GM19351 (cell line): ENCODE measurements around the gene GPATCH4.
"Not testable (repeated sequence)": the region's sequence is repeated elsewhere in the genome, so short reads cannot be mapped to it uniquely, and the experiment has no call there.

ENCODE experiments used
- ATAC-seq: cut with Tn5 transposase; IDR thresholded peaks from one replicate; pipeline ENCODE4 v1.9.1; 2021; ENCODE audit warnings: mild to moderate bottlenecking, moderate library complexity; ENCODE audit not compliant: unreplicated experiment

GPATCH4 gene

GRCh38 chr1:156627313-156627880 is 26.1 kb upstream of the GPATCH4 start:
- ATAC-seq = no peak

DNA sequence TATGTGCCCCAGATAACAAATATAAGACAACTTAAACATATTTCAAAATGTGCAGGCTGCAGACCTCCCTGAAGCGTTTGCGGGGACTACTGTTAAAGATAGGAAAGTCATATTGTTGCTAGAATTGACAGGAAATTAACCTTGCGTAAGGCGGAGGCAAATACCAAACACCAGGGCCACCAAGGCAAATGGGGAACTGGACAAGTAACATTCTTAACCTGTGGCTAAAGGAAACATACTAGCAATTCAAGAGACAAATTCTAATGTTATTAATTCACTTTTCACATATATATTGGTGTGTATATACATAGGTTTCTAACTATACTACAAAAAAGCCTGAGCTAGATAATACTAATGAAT is 24.8 kb upstream of the GPATCH4 start:
- ATAC-seq = no peak

DNA sequence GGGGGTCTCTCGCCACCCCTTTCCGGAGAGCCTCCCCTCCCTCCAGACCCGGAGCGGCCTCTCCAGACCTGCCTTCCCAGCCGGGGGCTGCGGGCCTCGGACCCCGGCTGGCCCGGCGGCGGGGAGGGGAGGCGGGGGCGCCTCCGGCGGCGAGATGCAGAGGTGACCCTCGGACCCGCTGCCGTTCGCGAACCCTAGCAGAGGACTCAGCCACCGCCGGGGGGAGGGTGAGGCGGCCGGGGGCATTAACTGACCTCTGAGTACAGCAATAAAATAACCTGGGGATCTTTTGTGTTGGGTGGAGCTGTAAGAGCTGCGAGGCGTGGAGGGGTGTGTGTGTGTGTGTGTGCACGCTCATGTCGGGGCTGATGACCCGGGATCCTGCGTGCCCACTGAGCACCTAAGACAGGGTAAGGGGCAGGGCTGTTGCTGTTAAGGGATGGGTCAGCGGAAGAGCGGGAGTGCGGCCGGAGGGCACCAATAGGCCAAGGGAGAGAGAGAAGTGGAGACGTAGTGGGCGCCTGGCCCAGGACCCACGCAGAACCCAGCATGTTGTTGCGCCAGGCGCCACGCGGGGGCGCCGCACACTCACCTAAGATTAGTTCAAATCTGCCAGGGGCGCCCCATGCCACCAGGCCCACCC is 24.3 kb upstream of the GPATCH4 start:
- ATAC-seq = no peak

- no peak for ATAC-seq
Measured at GRCh38 chr1:156624814-156625435, 23.6 kb upstream of the GPATCH4 start.

- no peak for ATAC-seq
Measured at GRCh38 chr1:156623946-156624813, 22.9 kb upstream of the GPATCH4 start.

- ATAC-seq = no peak
Measured at GRCh38 chr1:156622581-156623297, 21.5 kb upstream of the GPATCH4 start.

DNA sequence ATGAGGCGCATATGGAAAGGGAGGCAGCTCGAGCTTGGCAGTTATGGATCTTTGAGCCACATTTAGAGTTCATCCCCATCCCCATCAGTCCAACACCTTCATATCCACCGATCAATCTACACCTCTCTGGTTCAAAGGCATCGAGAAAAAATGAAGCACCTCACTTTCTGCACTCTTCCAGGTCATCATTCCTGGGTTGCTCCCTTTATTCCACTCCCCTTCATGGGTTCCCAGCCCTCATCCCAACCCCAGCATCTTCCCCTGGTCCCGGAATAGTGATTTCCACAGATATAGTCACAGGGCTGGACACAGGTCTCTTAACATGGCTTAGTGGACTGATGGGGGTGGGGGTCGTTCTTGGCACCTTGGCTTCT is 18.3 kb upstream of the GPATCH4 start:
- ATAC-seq = no peak

DNA sequence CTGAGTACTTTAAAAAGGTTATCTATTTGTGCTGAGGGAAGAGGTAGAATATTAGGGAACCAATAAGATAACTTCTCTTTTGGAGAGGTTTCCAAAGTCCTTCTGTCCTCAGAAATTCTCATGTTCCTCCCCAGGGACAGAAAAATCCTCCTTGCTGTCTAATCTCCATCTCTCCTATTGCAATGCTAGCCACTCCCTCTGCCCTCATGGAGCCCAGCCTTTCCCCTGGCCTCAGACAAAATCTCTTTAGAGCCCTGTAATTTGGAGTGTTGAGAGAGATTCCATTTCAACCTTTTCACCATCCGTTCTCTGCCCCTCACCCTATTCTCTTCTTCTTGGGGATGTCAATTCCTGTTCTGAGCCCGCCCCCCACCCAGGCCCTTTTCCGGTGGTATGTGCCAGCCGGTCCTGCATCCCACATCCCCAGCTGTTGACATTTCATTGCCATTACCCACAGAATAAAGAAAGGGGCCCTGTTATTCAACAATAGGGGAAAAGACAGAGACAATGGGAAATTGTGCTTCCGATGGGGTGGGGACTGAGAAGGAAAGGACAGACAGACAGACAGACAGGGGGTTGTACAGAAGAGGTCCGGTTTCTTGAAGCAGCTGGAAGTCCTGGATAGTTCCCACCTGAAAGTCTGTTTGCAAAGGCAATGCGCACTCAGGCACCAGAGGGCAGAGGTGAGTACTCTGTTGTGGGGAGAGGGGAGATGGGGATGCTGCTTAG is 17.7 kb upstream of the GPATCH4 start, which contains the start of gene HAPLN2:
Gene HAPLN2, plus strand, starts transcription at position 563 of the 729 bp plus-strand sequence. CDS start 4,076 bp downstream, outside the sequence.
- no peak for ATAC-seq

DNA sequence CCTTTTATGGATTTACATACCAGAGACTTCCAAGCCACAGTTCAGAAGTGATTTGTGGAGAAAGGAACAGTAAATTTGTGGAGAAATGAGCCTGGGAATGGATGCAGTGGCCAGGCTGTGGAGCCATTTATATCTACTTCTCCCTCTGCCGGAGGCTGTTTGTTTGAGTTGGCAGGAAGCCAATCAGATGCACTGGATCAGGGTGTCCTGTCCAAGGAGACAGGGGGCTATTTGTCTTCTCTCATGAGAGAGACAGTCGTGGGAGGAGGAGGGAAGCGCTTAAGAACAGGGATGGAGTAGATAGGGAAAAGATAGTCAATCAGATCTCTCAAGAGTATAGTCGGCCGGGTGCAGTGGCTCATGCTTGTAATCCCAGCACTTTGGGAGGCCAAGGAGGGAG is 15.2 kb upstream of the GPATCH4 start:
- no peak for ATAC-seq

DNA sequence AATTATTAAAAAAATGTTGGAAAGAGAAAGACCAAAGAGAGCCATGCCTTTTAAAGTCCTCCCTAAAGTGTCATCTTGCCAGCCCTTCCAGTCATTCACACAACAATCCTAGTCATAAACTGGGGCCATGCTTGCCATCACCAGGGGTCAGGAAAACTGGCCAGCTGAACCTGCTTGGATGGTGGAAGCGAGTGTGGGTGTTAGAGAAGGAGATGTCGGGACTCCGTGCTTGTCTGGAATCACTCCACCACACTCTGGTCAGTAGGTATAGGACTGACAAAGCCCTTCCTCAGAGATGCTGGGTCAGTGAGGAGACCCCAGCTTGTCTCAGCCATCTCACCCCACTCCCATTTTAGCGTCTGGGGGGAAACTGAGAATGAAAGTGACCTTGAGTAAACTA is 14.7 kb upstream of the GPATCH4 start:
- no peak for ATAC-seq

DNA sequence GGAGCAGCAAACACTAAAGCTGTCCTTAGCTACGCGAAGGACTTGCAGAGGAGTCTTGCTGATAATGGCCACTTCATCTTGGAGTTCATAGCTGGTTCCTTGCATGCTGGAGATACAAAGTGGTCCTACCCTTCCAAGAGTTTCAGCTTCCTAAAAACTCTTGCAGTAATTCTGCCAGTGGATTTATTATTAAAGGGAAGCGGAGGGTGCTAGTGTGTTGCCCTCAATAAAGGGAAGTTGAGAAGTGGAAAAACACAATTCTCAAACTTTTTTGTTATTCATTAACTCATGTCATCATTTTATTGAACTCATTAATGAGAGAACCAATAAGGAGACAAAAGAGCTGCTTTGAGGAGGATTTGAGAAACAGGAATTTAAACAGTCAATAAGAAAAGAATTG is 11.4 kb upstream of the GPATCH4 start:
- ATAC-seq = no peak

- ATAC-seq = not testable (repeated sequence)
Measured at GRCh38 chr1:156610072-156610471, 8.8 kb upstream of the GPATCH4 start.

DNA sequence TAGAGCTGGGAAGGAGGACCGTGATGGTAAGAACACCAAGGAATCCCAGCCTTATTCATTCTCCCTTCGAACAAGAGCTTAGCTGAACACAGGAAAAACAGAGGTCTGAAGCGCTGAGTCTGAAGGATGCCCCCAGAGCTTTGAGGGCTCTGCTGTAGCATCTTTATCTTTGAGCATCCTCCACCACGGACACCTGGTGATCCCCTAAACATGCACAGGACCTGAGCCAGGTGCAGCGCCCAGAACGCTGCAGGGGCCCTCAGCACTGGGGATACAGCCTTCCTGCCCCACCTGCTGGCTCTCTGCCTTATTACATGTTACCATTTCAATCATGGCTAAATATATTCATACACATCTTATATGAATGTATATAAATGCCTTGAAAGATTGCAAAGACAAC is 7.7 kb upstream of the GPATCH4 start:
- ATAC-seq = no peak

DNA sequence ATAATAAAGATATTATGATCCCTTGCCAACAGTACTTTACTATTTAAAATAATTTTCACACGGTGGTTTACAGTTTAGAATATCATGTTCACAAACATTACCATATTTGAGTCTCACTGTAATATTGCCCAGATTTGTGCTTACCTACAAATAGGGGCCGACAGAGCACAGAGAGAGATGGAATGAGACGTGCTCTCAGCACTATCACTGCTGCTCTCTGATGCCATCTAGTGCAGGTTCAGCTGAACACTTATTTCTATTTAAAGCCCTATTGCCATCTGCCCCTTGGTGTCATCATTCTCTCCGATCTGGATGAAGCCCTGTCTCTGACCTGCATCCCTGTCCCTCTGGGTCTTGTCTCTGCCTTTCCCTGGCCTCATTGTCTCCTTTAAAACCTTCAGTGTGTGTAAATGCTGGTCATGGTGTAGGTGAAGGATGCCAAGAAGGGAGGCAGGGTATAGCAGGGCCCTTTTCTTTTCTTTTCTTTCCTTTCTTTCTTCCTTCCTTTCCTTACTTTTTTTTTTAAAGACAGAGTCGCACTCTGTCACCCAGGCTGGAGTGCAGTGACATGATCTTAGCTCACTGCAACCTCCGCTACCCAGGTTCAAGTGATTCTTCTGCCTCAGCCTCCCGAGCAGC is 6.9 kb upstream of the GPATCH4 start:
- ATAC-seq = peak; percentile 81

- ATAC-seq = not testable (repeated sequence)
Measured at GRCh38 chr1:156607344-156607743, 6.1 kb upstream of the GPATCH4 start.

DNA sequence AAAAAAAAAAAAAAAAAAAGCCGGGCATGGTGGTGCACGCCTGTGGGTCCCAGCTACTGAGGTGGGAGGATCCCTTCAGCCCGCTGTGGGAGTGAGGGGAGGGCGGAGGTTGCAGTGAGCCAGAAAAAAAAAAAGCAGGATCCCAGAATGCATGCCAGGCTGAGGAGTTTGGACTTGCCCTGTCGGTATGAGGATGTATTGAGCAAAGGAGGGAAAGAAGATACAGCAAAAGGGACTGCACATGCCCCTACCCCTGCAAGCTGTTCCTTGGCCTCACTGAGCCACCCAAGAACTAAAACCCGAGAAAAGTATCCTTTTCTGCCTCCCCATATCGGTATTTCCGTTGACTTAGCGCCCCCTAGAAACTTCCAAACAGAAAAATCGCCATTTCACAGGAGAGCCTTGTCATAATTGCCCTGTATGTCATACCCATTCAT is 1.3 kb upstream of the GPATCH4 start:
- ATAC-seq = no peak

- no peak for ATAC-seq
Measured at GRCh38 chr1:156601892-156602291, 613 bp upstream of the GPATCH4 start.

DNA sequence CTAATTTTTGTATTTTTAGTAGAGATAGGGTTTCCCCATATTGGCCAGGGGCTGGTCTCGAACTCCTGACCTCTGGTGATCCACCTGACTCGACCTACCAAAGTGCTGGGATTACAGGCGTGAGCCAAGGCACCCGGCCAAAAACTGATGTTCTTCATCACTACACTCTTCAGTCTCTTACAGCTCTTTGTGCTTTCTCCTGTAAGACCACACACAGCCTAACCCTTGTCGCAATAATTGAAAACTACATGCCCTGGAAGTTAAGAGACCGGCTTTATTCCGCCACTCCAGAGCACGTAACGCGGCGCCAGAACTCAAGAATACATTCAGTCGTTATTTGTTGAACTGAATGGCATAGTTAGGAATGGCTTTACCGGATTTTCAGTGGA is 552 bp downstream of the GPATCH4 start:
- no peak for ATAC-seq

DNA sequence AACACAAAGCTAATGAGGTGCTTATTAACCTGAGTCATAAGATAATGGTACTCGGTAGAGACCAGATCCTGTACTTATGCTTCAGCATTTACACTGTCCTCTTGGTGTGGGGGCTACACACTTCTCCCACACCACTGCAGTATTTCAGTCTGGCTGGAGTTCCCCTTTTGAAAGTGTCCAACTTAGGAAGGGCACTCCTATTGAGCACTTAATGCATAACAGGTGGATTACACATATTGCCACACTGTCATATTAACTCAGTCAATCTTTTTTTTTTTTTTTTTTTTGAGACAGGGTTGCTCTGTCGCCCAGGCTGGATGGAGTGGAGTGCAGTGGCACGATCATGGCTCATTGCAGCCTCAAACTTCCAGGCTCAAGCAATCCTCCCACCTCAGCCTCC is 1.5 kb downstream of the GPATCH4 start:
- ATAC-seq = peak; percentile 44
